PC-9 (cell line): Measurements from ENCODE around the gene LRRC4C. TPM values are rescaled to one million over a fixed set of nuclear protein-coding genes. Genes with fewer than 3 reads are reported as not detected.

Experiments used
- BruUV-seq: library from RNA; stranded (reverse); fragments of 400-500 nt; replicated peaks from 2 replicates; lab custom pipeline; 2021; lab: Mats Ljungman, UMichigan
- CTCF ChIA-PET: fragments of 300-600 bp; sonication (Branson Sonifier 250); formaldehyde crosslinking; loops from one replicate; lab custom pipeline; 2022; ENCODE audit warnings: antibody characterized with exemption; lab: Charles Lee
- POLR2A ChIA-PET: fragments of 300-600 bp; sonication (Branson Sonifier 250); formaldehyde crosslinking; loops from one replicate; lab custom pipeline; 2022; ENCODE audit warnings: antibody characterized with exemption; ENCODE audit not compliant: unreplicated experiment; lab: Charles Lee
- DNase-seq, 2 experiments: peaks; one replicate each; pipeline versions ENCODE4 v3.0.0 to v3.0.0-alpha.2; 2015 to 2022; ENCODE audit warnings: mixed read lengths in 1 of 2
- H2AFZ ChIP-seq: fragments of 200-600 bp; sonication (generic); 2 replicates; pipeline ENCODE4 v1.8.1; 2017; ENCODE audit warnings: antibody characterized with exemption
- H3F3A ChIP-seq: fragments of 200-600 bp; sonication (generic); 2 replicates; pipeline ENCODE4 v1.8.1; 2017; ENCODE audit warnings: antibody characterized with exemption, mild to moderate bottlenecking, low read depth; ENCODE audit not compliant: insufficient read depth
- H3K27ac ChIP-seq: fragments of 200-600 bp; sonication (generic); 2 replicates; pipeline ENCODE4 v1.6.1; 2016; ENCODE audit warnings: mixed run types
- H3K27me3 ChIP-seq: fragments of 200-600 bp; sonication (generic); 2 replicates; pipeline ENCODE4 v1.6.1; 2016; ENCODE audit warnings: low read depth, mixed run types; ENCODE audit not compliant: insufficient read depth
- H3K36me3 ChIP-seq: fragments of 200-600 bp; sonication (generic); 2 replicates; pipeline ENCODE4 v1.6.1; 2016; ENCODE audit warnings: low read depth, mixed run types
- H3K4me1 ChIP-seq: fragments of 200-600 bp; sonication (generic); replicated peaks from 2 replicates; pipeline ENCODE4 v1.6.1; 2016; ENCODE audit warnings: mixed run types; ENCODE audit not compliant: insufficient read depth
- H3K4me2 ChIP-seq: fragments of 200-600 bp; sonication (generic); 2 replicates; pipeline ENCODE4 v1.6.1; 2017; ENCODE audit warnings: mixed run types
- H3K4me3 ChIP-seq: fragments of 200-600 bp; sonication (generic); 2 replicates; pipeline ENCODE4 v1.6.1; 2016; ENCODE audit warnings: mixed run types
- H3K79me2 ChIP-seq: fragments of 200-600 bp; sonication (generic); 2 replicates; pipeline ENCODE4 v1.6.1; 2017; ENCODE audit warnings: low read depth, mixed run types
- H3K9me2 ChIP-seq: fragments of 200-600 bp; sonication (generic); 2 replicates; pipeline ENCODE4 v1.8.1; 2017; ENCODE audit warnings: mild to moderate bottlenecking; ENCODE audit not compliant: insufficient read depth
- H3K9me3 ChIP-seq: fragments of 200-600 bp; sonication (generic); 2 replicates; pipeline ENCODE4 v1.8.1; 2016; ENCODE audit warnings: low read depth; ENCODE audit not compliant: insufficient read depth
- H4K20me1 ChIP-seq: fragments of 200-600 bp; sonication (generic); 2 replicates; pipeline ENCODE4 v1.8.1; 2017; ENCODE audit not compliant: insufficient read depth
- CTCF ChIP-seq: fragments of 200-600 bp; sonication (generic); conservative IDR thresholded peaks from 2 replicates; pipeline ENCODE4 v1.6.1; 2017; ENCODE audit warnings: mixed run types, antibody characterized with exemption, mild to moderate bottlenecking, moderate library complexity
- EZH2 ChIP-seq: fragments of 200-600 bp; sonication (generic); IDR thresholded peaks from 2 replicates; pipeline ENCODE4 v1.8.0; 2017; ENCODE audit warnings: antibody characterized with exemption, low read depth
- intact Hi-C: fragments of 100-400 bp; cut with micrococcal nuclease; formaldehyde crosslinking; loops from one replicate; pipeline ENCODE4 v1.10.0; 2022; ENCODE audit not compliant: unreplicated experiment
- total RNA-seq: library from RNA; stranded (reverse); gene quantifications from 2 replicates; pipeline ENCODE4 v1.2.3, GENCODE V29; 2021

LRRC4C gene
- total RNA-seq, 1 experiment from 2014 or later = not detected

- Histone ChIP-seq H3K27ac (no peak overlapping the region), H3K4me2 (no peak overlapping the region), H3K4me3 (no peak overlapping the region), H4K20me1 (no peaks in the 10 kb centered on the region), H3K4me1 (no peaks in the 10 kb centered on the region), H3K27me3 (no peaks in the 10 kb centered on the region), H3F3A (no peaks in the 10 kb centered on the region), H3K9me2 (no peaks in the 10 kb centered on the region), H3K36me3 (no peaks in the 10 kb centered on the region), H2AFZ (no peak overlapping the region), H3K79me2 (no peaks in the 10 kb centered on the region), H3K9me3 (no peaks in the 10 kb centered on the region)
- POLR2A ChIA-PET = no interaction called here
- TF ChIP-seq EZH2 (no peak), CTCF (peak; percentile 68)
- intact Hi-C loops = loop anchor here (2.0 kb wide), 1 partner anchor 1026 kb away; no protein-coding TSS in a partner anchor
- CTCF ChIA-PET = no interaction called here
- no peak for DNase-seq
- BruUV-seq = no TSS peak
Observed at GRCh38 chr11:41498726-41499125, 39.3 kb upstream of the LRRC4C start.

- intact Hi-C loops = loop anchor here (2.0 kb wide), 1 partner anchor 1027 kb away; no protein-coding TSS in a partner anchor
- Histone ChIP-seq H2AFZ (no peak overlapping the region), H3K79me2 (no peaks in the 10 kb centered on the region), H4K20me1 (no peaks in the 10 kb centered on the region), H3K9me3 (no peaks in the 10 kb centered on the region), H3K27ac (no peak overlapping the region), H3F3A (no peaks in the 10 kb centered on the region), H3K27me3 (no peaks in the 10 kb centered on the region), H3K4me2 (no peak overlapping the region), H3K4me1 (no peaks in the 10 kb centered on the region), H3K36me3 (no peaks in the 10 kb centered on the region), H3K4me3 (no peak overlapping the region), H3K9me2 (no peaks in the 10 kb centered on the region)
- POLR2A ChIA-PET = no interaction called here
- no TSS peak for BruUV-seq
- CTCF ChIA-PET = no interaction called here
- DNase-seq = no peak
- TF ChIP-seq CTCF (no peak), EZH2 (no peak)
Observed at GRCh38 chr11:41497974-41498373, 38.5 kb upstream of the LRRC4C start.

GRCh38 chr11:41494716-41495115 is 35.3 kb upstream of the LRRC4C start:
- no peak for DNase-seq
- TF ChIP-seq EZH2 = no peak
- TF ChIP-seq CTCF = no peak
- no peaks in the 10 kb centered on the region for H4K20me1 ChIP-seq
- H3K27me3 ChIP-seq = no peaks in the 10 kb centered on the region
- no peak overlapping the region for H3K4me3 ChIP-seq
- H3K9me2 ChIP-seq = no peaks in the 10 kb centered on the region
- no peaks in the 10 kb centered on the region for H3K9me3 ChIP-seq
- no peaks in the 10 kb centered on the region for H3K4me1 ChIP-seq
- no peaks in the 10 kb centered on the region for H3F3A ChIP-seq
- no peak overlapping the region for H3K4me2 ChIP-seq
- intact Hi-C loops = no loop called here
- no peak overlapping the region for H2AFZ ChIP-seq
- BruUV-seq = no TSS peak
- ChIA-PET CTCF (no interaction called here), POLR2A (no interaction called here)
- no peaks in the 10 kb centered on the region for H3K36me3 ChIP-seq
- no peak overlapping the region for H3K27ac ChIP-seq
- no peaks in the 10 kb centered on the region for H3K79me2 ChIP-seq
